ENCODE results near the gene AK4.

DNA sequence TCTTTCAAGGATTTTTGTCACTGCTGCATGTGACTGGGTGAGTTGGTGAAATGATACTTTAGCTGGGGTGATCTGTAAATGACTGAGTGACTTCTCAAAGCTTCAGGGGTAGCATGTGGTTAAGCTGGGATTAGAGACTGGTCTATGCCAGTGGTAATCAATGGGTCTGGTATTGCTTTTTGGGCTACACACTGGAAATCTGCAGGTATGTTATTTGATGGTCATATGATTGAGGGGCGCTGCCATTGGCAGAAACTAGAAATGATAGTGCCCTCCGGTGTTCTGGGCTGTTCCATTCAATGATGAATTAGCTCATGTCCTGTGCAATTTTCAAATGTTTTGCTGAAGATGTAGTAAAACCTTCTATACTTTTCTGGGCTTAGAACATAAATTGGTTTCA is 121.6 kb downstream of the AK4 start:
- TF ChIP-seq POLR2AphosphoS5 (IDR thresholded peaks at IDR 0.05) = no peak
- TF ChIP-seq, protein P1, sequence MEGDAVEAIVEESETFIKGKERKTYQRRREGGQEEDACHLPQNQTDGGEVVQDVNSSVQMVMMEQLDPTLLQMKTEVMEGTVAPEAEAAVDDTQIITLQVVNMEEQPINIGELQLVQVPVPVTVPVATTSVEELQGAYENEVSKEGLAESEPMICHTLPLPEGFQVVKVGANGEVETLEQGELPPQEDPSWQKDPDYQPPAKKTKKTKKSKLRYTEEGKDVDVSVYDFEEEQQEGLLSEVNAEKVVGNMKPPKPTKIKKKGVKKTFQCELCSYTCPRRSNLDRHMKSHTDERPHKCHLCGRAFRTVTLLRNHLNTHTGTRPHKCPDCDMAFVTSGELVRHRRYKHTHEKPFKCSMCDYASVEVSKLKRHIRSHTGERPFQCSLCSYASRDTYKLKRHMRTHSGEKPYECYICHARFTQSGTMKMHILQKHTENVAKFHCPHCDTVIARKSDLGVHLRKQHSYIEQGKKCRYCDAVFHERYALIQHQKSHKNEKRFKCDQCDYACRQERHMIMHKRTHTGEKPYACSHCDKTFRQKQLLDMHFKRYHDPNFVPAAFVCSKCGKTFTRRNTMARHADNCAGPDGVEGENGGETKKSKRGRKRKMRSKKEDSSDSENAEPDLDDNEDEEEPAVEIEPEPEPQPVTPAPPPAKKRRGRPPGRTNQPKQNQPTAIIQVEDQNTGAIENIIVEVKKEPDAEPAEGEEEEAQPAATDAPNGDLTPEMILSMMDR (IDR thresholded peaks at IDR 0.05 in 8 of 11, conservative IDR thresholded peaks at IDR 0.05 in 3 of 11) = no peak
- TF ChIP-seq POLR2A (IDR thresholded peaks at IDR 0.05) = no peak

Data from spleen (tissue), 7 donors.